ENCODE data around the gene TEC.

Gene TEC

DNA sequence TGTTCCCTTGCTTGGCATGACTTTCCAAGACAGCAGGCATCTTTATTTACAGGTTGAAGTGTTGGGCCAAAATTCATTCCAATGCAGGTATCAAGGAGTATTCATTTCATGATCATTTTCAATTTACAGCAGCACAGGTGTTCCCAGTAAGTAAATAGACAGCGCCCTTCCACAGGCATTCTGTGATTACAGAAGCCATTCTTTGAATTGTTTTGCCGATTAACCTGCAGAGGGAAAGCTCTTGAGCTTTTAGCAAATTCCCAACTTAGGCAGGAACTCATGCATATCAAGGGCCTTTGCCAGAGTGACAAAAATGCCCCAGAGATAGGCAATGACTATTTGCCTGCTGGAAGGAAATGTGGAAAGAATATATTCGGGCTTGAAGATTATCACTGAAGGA, 142.4 kb downstream of the TEC start:
- DNase-seq: no peak

DNA sequence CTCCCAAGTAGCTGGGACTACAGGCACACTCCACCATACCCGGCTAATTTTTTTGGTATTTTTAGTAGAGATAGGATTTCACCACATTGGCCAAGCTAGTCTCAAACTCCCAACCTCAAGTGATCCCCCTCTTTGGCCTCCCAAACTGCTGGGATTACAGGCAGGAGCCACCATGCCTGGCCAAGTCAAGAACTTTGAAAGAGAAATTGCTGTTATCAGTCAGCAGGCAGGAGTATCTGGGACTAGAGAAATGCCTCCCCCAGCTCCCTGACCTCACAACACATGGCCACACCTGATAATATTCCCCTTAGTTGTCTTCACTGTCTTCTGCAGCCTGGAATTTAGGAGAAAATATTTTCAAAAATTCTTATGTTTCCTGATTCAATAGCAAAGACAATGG, 143.0 kb downstream of the TEC start:
- DNase-seq: no peak

DNA sequence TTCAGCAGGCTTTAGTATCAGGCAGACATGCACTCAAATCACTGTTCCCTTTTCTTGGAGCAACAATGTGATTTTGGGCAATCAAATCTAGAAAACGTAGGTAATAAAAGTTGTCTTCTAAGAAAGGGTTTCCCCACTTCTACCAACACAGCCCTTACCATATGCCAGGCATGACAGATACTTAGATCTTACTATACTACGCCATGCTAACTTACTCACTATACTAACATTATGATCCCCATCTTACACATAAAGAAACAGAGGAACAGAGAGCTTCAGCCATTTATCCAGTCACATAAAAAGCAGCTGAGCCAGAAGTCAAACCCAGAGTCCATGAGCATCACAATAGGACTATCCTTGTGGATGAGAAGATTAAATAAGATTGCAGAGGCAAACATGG, 144.8 kb downstream of the TEC start:
- no peak for DNase-seq

DNA sequence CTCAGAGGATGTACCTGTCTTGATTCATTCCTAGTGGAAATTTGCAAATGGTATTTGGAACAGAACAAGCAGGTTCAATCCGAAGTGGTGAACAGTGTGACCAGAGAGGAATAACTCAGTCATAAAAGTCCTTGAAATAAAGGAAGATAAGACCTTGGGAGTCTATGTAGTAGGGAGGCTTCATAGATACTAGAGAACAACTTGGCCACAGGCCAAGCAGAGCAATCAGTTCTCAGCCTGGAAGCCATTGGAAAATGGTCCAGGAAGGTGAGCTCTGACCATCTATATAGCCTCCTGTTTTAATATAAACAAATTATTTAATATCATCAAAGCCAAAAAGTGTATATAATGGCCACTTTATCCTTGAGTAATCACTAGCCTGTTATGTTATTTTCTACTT, 146.9 kb downstream of the TEC start:
- DNase-seq: no peak

DNA sequence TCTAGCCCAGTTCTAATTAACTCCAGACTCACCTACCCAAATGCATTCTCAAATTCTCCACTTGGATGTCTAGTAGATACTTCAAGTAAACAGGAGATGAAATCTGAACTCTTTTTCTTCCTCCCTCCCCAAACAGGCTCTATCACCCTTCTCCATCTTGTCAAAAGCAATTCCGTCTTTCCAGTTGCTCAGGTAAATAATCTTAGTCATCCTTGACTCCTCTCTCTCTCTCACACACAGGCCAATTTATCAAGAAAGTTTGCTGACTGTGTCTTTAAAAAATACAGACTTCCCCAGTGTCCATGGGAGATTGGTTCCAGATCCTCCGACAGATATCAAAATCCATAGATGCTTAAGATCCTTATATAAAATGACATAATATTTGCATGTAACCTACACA, 148.5 kb downstream of the TEC start:
- no peak for DNase-seq

DNA sequence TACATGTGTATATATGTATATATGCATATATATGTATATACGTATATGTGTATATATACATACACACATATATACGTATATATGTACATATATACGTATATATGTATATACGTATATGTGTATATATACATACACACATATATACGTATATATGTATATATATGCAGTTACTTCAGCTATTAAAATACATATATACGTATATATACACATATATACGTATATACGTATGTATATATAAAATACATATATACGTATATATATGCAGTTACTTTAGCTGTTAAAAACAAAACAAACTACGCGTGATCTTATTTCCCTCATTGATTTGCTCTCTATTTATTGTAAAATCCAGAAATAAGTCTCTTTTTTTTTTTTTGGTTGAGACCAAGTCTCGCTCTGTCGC, 149.5 kb downstream of the TEC start:
- no peak for DNase-seq

DNA sequence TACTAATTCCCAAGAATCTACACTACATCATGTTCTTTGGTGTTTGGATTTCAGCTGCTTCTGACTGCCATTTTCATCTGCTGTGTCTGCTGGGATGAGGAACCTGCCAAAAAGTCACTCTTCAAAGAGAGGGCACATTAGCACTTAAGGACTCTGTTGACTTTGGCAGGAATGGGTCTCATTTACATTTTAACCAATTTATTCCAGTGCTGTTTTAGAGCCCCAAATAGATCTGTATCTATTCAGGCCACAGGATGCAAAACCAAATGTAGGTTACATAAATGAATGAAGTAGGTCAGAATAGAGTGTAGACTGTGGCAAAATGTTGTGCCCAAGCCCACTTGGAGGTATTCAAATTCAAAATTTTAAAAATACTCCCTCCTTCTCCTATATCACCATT, 150.0 kb downstream of the TEC start:
- no peak for DNase-seq

DNA sequence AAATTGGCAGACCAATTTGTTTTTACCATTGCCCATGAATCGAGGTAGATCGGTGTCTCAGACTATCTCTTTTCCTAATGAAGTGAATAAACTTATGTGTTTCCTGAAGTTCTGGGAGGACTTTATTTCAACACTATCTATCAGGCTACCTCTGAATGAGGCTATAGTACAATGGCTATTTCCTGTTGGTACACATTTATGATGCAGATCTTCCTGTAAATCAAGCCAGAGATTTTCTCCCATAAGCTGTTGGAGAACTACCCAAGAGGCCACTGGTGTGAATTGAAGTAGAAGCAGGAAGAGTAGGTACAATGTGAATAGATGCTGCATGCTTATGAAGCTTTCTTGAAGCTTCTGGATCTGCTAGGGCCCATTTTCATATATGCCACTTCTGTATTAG, 151.6 kb downstream of the TEC start:
- DNase-seq: no peak

DNA sequence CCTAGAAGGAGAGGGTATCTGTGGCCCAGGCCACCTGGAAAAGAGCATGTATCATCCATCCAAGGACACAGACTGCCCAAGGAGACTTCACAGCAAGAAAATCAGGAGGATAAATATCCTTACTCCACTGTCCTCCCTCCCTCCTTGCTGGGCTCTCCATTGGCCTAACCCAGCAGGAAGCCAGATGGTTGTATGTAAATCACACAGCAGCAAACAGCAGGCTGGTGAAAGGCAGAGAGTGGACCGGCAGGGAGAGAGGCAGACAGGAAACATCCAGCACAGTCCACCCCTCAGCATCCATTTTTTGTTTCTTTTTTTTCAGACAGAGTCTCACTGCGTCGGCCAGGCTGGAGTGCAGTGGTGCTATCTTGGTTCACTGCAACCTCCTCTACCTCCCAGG, 153.1 kb downstream of the TEC start:
- DNase-seq: no peak

DNA sequence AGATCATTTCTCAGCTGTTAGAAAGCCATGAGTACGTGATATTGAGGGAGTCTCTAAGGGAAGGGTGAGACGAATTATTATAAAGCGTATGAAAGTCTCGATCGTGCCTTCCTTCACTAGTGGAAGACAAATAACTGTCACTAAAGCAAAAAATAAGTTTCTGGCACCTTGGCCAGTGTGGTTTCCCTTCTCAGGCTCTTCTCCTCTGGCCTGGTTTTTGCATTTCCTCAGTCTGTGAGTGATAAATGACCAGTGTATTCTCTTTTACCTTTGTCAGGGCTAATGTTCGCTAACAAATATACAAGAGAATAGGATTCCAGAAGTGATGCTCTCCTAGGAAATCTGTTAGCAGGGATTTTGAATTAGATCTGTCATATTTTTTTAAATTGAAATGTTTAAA, 155.2 kb downstream of the TEC start:
- no peak for DNase-seq

DNA sequence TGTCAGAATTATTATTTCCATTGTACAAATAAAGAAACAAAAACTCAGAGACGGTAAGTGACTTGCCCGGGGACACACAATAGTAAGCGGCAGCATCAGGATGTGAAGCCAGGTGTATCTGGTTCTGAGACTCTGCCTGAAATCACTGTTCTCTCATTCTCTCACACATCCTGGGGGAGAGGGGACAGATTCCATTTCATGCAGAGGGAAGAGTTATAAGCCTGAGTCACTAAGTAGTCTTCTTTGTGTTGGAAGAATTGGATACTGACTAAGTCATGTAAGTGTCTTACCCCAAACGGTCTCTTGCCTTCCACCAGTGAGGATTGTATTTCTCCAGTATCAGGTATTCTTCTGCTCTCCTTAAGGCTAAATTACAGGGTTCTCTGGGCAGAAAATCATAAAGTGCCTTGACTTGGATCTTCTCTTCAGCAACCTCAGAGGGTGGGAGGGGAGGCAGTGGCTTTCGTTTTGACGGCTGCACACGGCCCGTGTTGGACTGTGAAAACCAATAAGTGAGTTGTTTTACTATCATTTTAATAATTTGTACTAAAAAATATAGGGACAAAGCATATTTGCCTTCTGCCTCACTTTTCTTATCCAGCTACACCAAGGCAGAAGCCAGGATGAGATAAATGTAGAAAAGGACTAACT, 157.5 kb downstream of the TEC start:
- no peak for DNase-seq

DNA sequence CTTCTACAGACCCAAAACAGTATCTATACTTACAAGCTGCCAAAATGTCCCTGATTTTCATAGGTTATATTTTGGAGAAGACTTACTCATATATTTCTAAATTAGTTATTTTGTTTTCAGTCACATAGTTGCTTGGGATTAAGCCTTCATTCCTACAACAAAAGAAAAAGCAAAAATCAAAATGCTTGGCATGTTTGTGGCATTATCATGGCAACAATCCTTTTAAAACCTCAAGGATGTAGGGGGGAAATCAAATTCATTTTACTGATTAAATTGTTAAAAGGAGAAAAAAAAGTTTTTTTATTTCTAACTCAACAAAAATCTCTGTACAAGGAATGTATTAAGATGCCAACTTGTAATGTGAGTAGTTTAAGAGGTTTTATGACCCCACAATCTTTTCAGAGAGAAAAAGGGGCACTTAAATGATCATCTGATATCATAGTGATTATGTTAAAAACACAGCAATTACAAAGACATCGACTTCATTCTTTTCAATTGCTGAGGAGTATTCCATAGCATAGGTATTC, 159.1 kb downstream of the TEC start:
- no peak for DNase-seq

DNA sequence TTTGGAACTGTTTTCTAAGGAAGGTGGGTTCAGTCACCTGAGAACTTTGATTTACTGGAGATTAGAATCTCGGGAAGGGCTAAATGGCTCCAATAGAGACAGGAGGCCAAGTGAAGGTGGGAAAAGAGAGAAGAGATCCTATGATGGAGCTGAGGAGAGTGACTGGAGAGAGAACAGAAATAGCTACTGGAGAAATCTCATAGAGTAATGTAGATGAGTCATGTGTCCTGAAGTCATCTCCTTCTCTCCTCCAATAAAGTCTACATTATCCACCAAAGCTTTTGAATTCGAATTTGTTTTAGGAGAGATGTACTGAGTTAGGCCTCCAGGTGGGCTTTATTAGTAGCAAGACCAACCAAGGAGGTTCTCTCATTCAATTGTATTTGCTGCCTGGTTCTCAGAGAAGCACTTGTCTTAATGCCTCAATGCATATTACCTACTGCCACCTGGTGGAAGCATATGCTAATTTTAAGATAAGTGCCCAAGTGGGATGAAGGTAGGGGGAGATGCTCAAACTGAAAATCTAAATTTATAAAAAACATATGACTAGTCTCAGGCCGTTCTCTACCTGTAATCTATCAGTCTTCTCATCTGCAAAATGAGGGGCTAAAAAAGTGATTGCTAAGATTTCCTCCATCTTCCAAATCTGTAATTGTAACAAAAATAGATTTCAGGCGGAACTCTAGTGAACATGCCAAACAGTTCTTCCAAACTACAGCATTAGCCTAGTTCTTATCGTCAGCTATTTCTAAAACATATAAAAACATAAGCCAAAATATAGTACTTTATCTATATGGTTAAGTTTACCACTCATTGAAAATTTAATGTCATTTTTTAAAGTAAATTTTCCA, 160.0 kb downstream of the TEC start:
- no peak for DNase-seq

DNA sequence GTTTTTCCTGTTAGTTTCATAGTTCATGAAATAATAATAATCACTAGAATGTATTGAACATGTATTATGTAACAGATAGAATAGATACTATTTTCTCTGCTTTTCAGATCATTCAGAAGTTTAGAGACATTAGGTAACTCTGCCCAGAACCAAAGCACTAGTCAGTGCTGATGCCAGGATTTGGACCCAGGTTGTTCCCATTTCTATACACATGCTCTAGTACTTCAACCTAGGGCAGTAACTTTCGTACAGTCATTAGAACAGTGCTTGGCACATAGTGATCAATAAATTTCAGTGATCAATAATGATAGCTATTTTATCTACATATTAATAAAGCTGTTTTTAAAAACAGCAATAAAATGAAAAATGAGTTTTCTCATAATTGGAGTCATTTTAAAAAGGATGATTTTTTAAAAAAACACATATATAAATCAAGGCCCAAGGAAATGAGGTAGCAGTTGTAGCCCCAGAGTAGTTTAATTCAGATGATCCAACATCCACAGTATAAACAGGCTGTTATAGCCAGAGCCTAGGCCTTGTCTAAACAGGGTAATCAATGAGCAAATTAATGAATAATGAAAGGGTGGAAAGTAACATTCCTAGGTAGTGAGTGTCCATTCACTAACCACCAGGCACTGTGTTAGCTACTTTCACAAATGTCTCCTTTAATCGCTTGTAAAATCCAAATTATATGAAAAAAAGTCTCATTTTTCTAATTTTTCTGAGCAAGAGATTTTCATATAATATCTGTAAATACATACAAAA, 161.1 kb downstream of the TEC start:
- no peak for DNase-seq

DNA sequence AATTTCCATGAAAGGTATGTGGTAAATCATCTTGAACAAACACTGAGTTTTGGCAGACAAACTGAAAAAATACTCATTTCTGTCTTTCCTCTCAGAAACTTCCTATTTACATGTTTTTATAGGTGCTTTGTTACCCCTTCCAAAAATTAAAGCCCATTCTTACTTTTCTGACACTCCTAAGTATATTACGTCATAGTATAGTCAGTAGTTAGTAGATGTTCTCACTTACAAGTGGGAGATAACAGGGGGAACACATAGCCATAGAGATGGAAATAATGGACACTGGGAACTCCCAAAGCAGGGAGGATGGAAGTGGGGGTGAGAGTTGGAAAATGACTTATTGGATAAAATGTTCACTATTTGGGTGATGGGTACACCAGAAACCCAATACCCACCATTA, 164.4 kb downstream of the TEC start:
- DNase-seq: no peak

DNA sequence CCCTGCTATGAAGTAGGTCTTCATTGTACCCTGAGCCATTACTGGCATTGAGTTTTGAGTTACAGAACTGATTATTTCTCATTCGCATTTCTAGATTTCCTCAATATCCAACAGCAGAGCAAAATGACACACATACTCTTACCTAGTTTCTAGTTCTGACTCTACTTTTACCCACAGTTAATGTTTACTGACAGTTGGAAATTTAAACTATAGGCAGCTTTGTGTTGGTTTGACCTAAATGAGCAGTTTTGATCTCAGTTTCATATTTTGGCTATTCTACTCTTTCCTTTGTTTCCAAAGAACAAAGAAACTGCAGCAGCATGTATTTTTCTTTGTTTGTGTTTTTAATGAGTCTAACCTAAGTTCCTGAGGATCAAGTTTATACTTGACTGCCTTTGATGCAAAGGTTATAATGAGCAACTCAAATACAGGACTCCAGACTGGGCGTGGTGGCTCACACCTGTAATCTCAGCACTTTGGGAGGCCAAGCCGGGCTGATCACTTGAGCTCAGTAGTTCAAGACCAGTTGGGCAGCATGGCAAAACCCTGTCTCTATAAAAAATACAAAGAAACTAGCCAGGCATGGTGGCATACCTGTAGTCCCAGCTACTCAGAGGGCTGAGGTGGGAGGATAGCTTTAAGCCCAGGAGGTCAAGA, 166.0 kb downstream of the TEC start:
- DNase-seq: no peak

DNA sequence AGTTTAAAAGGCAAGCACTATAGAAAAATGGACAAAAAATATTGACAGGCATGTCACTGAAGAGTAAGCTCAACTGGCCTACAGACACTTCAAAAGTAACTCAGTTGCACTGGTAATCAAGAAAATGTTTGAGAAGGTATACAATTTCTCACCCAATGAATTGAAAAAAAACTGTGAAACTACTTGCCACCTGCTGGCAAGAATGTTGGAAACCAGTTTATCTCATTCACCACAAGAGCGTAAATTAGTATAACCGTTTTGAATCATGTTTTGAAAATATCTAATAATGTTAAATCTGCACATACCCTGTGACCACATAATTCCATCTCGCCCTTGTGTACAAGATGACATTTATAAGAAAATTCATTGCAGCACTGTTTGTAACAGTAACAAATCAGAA, 167.3 kb downstream of the TEC start:
- DNase-seq: no peak

DNA sequence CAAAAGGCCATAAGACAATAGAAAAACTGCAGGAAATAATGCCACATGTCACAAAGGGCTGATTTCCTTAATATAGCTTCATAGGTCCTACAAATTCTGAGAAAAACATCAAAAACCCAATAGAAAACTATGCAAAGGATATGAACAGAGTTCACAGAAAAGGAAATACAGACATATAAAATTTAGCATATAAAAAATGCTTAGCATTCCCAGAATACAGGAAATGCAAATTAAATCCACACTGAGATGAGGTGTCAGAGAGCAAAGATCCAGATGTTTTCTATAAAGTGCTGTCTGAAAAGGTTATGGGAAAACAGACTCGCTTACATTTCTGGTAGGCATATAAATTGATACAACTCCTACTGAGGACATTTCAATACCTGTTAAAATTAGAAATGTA, 169.4 kb downstream of the TEC start:
- no peak for DNase-seq

DNA sequence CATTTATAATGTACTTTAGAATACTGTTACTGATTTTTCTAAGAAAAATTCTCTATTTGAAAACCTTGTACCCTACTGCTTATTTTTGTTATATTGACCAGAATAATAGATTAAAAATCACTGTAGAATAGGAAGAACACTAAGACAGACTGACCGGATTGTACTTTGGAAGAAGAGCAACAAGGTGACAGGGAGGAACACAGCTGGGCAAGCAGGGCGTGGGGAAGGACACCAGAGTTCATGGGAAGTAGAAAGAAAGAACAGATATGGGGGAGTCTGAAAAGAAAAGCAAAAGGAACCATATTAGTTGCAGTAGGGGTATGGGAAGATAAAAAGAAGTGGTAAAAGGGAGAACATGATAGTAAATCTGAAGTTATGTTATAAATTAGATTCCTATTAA, 174.2 kb downstream of the TEC start:
- DNase-seq: no peak

DNA sequence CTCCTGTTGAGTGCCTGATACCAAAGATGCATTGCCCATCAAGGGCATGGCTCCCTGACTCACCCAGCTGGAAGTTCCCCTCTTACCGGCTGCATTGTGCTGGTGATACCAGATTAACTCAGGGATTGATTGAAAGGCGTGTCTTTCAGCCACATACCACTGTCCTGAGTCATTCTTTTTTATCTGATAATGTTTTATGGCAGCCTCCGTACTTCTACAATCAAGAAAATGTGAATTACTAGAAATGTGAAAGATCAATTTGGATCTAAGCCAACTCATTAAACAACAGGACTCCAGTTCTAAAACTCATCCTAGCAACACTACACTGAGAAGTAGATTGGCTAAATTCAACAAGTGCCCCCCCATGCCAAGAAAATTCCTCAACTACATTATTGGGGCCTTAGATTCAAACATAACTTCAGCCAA, 175.6 kb downstream of the TEC start:
- no peak for DNase-seq

DNA sequence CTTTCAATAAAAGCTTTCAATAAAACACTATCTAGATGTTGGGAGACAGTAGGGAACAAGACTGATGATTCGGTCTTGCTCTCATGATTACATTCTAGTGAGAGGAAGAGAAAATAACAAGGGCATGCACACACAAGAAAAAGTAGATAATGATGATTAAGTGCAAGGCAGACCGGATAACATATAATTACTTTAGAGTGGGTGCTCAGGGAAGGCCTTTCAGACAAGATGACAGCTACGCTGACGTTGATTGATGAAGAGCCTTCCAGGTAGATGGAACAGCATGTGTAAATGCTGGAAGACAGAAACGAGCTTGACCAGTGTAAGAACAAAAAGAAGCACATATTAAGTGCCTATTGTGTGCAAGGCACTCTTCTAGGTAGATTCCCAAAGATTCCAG, 179.0 kb downstream of the TEC start:
- no peak for DNase-seq

Data from amygdala (tissue), 56 donors.